Liver (tissue), 9 donors: ENCODE data around the gene PINK1. TPM values are rescaled to one million over a fixed set of nuclear protein-coding genes. Genes with fewer than 3 reads are reported as not detected.
A peak's percentile ranks its signal among the peaks of the same experiment; 100 is the strongest.

ENCODE experiments used
- DNase-seq: peaks from one replicate; pipeline ENCODE4 v3.0.0-alpha.2; 2017; ENCODE audit warnings: low spot score
- H3K27ac ChIP-seq, 2 donors: one replicate each; pipeline ENCODE4 v1.7.0; 2013; ENCODE audit warnings: inconsistent platforms in 2 of 2, low read length in 2 of 2, control low read depth in 1 of 2, low read depth in 1 of 2, mild to moderate bottlenecking in 1 of 2
- H3K27me3 ChIP-seq, 4 donors: one replicate each; pipeline versions ENCODE4 v1.6.1 to v1.7.0; 2013; ENCODE audit warnings: low read length in 3 of 4, inconsistent platforms in 1 of 4, mild to moderate bottlenecking in 1 of 4, moderate library complexity in 1 of 4; ENCODE audit not compliant: control insufficient read depth in 4 of 4, insufficient read depth in 4 of 4
- H3K36me3 ChIP-seq, 4 donors: one replicate each; pipeline versions ENCODE4 v1.6.1 to v1.7.0; 2013; ENCODE audit warnings: low read length in 3 of 4, mild to moderate bottlenecking in 3 of 4, low read depth in 1 of 4, moderate library complexity in 1 of 4; ENCODE audit not compliant: control insufficient read depth in 4 of 4, insufficient read depth in 3 of 4
- H3K4me1 ChIP-seq, 4 donors: one replicate each; pipeline versions ENCODE4 v1.6.1 to v1.7.0; 2013; ENCODE audit warnings: low read length in 3 of 4, mild to moderate bottlenecking in 3 of 4, moderate library complexity in 1 of 4; ENCODE audit not compliant: control insufficient read depth in 4 of 4, insufficient read depth in 4 of 4
- H3K4me3 ChIP-seq, 3 donors: one replicate each; pipeline versions ENCODE4 v1.6.1 to v1.7.0; 2013; ENCODE audit warnings: low read length in 3 of 3, control low read depth in 1 of 3, low read depth in 1 of 3, mild to moderate bottlenecking in 1 of 3
- H3K9ac ChIP-seq, 2 donors: one replicate each; pipeline ENCODE4 v1.7.0; 2013; ENCODE audit warnings: low read length in 2 of 2, mild to moderate bottlenecking in 2 of 2, moderate library complexity in 2 of 2, control low read depth in 1 of 2, low read depth in 1 of 2
- H3K9me3 ChIP-seq, 4 donors: one replicate each; pipeline versions ENCODE4 v1.6.1 to v1.7.0; 2013; ENCODE audit warnings: low read length in 3 of 4; ENCODE audit not compliant: control insufficient read depth in 4 of 4
- EGR1 ChIP-seq, 2 donors: IDR thresholded peaks; 2 replicates each; pipeline ENCODE4 v1.6.1; 2016 to 2018; ENCODE audit warnings: antibody characterized with exemption in 2 of 2, low read depth in 2 of 2
- FOXA1 ChIP-seq: IDR thresholded peaks from 2 replicates; pipeline ENCODE4 v1.6.1; 2016; ENCODE audit warnings: antibody characterized with exemption
- FOXA2 ChIP-seq: IDR thresholded peaks from 2 replicates; pipeline ENCODE4 v1.6.1; 2016; ENCODE audit warnings: antibody characterized with exemption
- GABPA ChIP-seq, 2 donors: IDR thresholded peaks in 1 of 2; conservative IDR thresholded peaks in 1 of 2; 2 replicates each; pipeline ENCODE4 v1.6.1; 2016; ENCODE audit warnings: antibody characterized with exemption in 2 of 2, mild to moderate bottlenecking in 1 of 2, moderate library complexity in 1 of 2
- HNF4A ChIP-seq, 2 donors: conservative IDR thresholded peaks; 2 replicates each; pipeline ENCODE4 v1.6.1; 2016; ENCODE audit warnings: antibody characterized with exemption in 2 of 2, mild to moderate bottlenecking in 2 of 2
- HNF4G ChIP-seq: IDR thresholded peaks from 2 replicates; pipeline ENCODE4 v1.6.1; 2016; ENCODE audit warnings: antibody characterized with exemption
- JUND ChIP-seq, 2 donors: IDR thresholded peaks; 2 replicates each; pipeline ENCODE4 v1.6.1; 2016; ENCODE audit warnings: antibody characterized with exemption in 2 of 2
- NR2F2 ChIP-seq: IDR thresholded peaks from 2 replicates; pipeline ENCODE4 v1.6.1; 2016; ENCODE audit warnings: antibody characterized with exemption
- RXRA ChIP-seq, 2 donors: IDR thresholded peaks; 2 replicates each; pipeline ENCODE4 v1.6.1; 2017 to 2018; ENCODE audit warnings: antibody characterized with exemption in 2 of 2, mild to moderate bottlenecking in 1 of 2
- SP1 ChIP-seq: IDR thresholded peaks from 2 replicates; pipeline ENCODE4 v1.6.1; 2018; ENCODE audit warnings: antibody characterized with exemption, mild to moderate bottlenecking
- TAF1 ChIP-seq: conservative IDR thresholded peaks from 2 replicates; pipeline ENCODE4 v1.6.1; 2016; ENCODE audit warnings: antibody characterized with exemption, mild to moderate bottlenecking
- YY1 ChIP-seq: IDR thresholded peaks from 2 replicates; pipeline ENCODE4 v1.6.1; 2016; ENCODE audit warnings: antibody characterized with exemption, mild to moderate bottlenecking
- WGBS: extraction: QIAGEN DNeasy Blood & Tissue Kit; methylation state at CpG from one replicate; pipeline ENCODE4 v1.1.7; 2013; 5-methylcytosine and 5-hydroxymethylcytosine counted together
- polyA plus RNA-seq, 2 donors: library from polyadenylated mRNA; stranded (reverse) in 1 of 2; unstranded in 1 of 2; fragments of 200-250 nt in 1 of 2; fragments of >200 nt in 1 of 2; fragmentation: Nextera tagmentation in 1 of 2; extraction: Ambion mirVana in 1 of 2; gene quantifications; one replicate each; pipeline versions ENCODE4 v1.2.1 to v1.2.3, GENCODE V29; 2013 to 2015
- total RNA-seq, 2 donors: library from RNA; depleted of rRNA; stranded (reverse); fragments of >200 nt; gene quantifications; one replicate each; pipeline ENCODE4 v1.2.3, GENCODE V29; 2014
- TF ChIP-seq, protein P1 (sequence below): IDR thresholded peaks from 2 replicates; pipeline ENCODE4 v1.6.1; 2016; ENCODE audit warnings: antibody characterized with exemption
- TF ChIP-seq, protein P2 (sequence below): IDR thresholded peaks from 2 replicates; pipeline ENCODE4 v1.6.1; 2016; ENCODE audit warnings: antibody characterized with exemption, mild to moderate bottlenecking
- TF ChIP-seq, protein P3 (sequence below): IDR thresholded peaks from 2 replicates; pipeline ENCODE4 v1.6.1; 2016; ENCODE audit warnings: antibody characterized with exemption
- TF ChIP-seq, protein P4 (sequence below): fragments of 150-350 bp; IDR thresholded peaks from 2 replicates; pipeline ENCODE4 v1.5.1; 2017; ENCODE audit warnings: improper control_type of control experiment, low read depth, low read length; ENCODE audit not compliant: missing input control
- donor health status: healthy.
- donor health status: healthy.
- donor health status: healthy.
- donor health status: healthy.
- donor health status: healthy.

PINK1 gene
- total and polyA plus RNA-seq, 4 donors, result 52.7 to 118 (median 62.2) TPM

- no peak overlapping the region for H3K9ac ChIP-seq
- no peaks in the 10 kb centered on the region for H3K9me3 ChIP-seq
- H3K4me3 ChIP-seq, result no peak overlapping the region
- DNase-seq, result no peak
- peaks cover 3 to 14% (median 14%) of the 10 kb centered on the region in 4 donors for H3K36me3 ChIP-seq
- WGBS, result 86% methylated on average over 3 of the region's 3 CpGs
- peak overlapping the region in 1 of 2 donors; percentile 59 for H3K27ac ChIP-seq
- peaks cover 2 to 16% (median 9%) of the 10 kb centered on the region in 4 donors for H3K4me1 ChIP-seq
- TF ChIP-seq JUND (IDR thresholded peaks at IDR 0.05), result no peak
- TF ChIP-seq TAF1, result no peak
- no peak for TF ChIP-seq RXRA (IDR thresholded peaks at IDR 0.05)
- no peak for TF ChIP-seq NR2F2
- TF ChIP-seq, protein P1, sequence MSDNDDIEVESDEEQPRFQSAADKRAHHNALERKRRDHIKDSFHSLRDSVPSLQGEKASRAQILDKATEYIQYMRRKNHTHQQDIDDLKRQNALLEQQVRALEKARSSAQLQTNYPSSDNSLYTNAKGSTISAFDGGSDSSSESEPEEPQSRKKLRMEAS, result no peak
- TF ChIP-seq, protein P2, sequence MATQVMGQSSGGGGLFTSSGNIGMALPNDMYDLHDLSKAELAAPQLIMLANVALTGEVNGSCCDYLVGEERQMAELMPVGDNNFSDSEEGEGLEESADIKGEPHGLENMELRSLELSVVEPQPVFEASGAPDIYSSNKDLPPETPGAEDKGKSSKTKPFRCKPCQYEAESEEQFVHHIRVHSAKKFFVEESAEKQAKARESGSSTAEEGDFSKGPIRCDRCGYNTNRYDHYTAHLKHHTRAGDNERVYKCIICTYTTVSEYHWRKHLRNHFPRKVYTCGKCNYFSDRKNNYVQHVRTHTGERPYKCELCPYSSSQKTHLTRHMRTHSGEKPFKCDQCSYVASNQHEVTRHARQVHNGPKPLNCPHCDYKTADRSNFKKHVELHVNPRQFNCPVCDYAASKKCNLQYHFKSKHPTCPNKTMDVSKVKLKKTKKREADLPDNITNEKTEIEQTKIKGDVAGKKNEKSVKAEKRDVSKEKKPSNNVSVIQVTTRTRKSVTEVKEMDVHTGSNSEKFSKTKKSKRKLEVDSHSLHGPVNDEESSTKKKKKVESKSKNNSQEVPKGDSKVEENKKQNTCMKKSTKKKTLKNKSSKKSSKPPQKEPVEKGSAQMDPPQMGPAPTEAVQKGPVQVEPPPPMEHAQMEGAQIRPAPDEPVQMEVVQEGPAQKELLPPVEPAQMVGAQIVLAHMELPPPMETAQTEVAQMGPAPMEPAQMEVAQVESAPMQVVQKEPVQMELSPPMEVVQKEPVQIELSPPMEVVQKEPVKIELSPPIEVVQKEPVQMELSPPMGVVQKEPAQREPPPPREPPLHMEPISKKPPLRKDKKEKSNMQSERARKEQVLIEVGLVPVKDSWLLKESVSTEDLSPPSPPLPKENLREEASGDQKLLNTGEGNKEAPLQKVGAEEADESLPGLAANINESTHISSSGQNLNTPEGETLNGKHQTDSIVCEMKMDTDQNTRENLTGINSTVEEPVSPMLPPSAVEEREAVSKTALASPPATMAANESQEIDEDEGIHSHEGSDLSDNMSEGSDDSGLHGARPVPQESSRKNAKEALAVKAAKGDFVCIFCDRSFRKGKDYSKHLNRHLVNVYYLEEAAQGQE, result no peak
- no peak for TF ChIP-seq SP1
- TF ChIP-seq GABPA (IDR thresholded peaks at IDR 0.05 in 1 of 2, conservative IDR thresholded peaks at IDR 0.05 in 1 of 2), result no peak
- no peak for TF ChIP-seq EGR1 (IDR thresholded peaks at IDR 0.05; ENCODE audit: low read depth in 2 of 2)
- TF ChIP-seq, protein P3, sequence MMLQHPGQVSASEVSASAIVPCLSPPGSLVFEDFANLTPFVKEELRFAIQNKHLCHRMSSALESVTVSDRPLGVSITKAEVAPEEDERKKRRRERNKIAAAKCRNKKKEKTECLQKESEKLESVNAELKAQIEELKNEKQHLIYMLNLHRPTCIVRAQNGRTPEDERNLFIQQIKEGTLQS, result no peak
- no peak for TF ChIP-seq FOXA2
- TF ChIP-seq HNF4G, result no peak
- no peak for TF ChIP-seq YY1
- TF ChIP-seq, protein P4, sequence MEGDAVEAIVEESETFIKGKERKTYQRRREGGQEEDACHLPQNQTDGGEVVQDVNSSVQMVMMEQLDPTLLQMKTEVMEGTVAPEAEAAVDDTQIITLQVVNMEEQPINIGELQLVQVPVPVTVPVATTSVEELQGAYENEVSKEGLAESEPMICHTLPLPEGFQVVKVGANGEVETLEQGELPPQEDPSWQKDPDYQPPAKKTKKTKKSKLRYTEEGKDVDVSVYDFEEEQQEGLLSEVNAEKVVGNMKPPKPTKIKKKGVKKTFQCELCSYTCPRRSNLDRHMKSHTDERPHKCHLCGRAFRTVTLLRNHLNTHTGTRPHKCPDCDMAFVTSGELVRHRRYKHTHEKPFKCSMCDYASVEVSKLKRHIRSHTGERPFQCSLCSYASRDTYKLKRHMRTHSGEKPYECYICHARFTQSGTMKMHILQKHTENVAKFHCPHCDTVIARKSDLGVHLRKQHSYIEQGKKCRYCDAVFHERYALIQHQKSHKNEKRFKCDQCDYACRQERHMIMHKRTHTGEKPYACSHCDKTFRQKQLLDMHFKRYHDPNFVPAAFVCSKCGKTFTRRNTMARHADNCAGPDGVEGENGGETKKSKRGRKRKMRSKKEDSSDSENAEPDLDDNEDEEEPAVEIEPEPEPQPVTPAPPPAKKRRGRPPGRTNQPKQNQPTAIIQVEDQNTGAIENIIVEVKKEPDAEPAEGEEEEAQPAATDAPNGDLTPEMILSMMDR, result no peak
- TF ChIP-seq HNF4A (conservative IDR thresholded peaks at IDR 0.05), result no peak
- no peaks in the 10 kb centered on the region for H3K27me3 ChIP-seq
Observed at GRCh38 chr1:20616847-20617487, 16.3 kb upstream of the PINK1 start.

- no peaks in the 10 kb centered on the region for H3K27me3 ChIP-seq
- H3K27ac ChIP-seq, result no peak overlapping the region
- H3K36me3 ChIP-seq, result peaks cover 3 to 14% (median 14%) of the 10 kb centered on the region in 4 donors
- 72% methylated on average over 4 of the region's 4 CpGs for WGBS
- no peak overlapping the region for H3K4me3 ChIP-seq
- no peaks in the 10 kb centered on the region for H3K9me3 ChIP-seq
- peaks cover 0 to 8% (median 5%) of the 10 kb centered on the region in 4 donors for H3K4me1 ChIP-seq
- DNase-seq, result no peak
- TF ChIP-seq GABPA (IDR thresholded peaks at IDR 0.05 in 1 of 2, conservative IDR thresholded peaks at IDR 0.05 in 1 of 2) (no peak), TAF1 (no peak), YY1 (no peak), FOXA1 (no peak)
- TF ChIP-seq, protein P3, result no peak
- H3K9ac ChIP-seq, result no peak overlapping the region
Observed at GRCh38 chr1:20618550-20618949, 14.7 kb upstream of the PINK1 start.
